Skeletal muscle tissue (tissue), 4 donors: ENCODE data around the gene MYLK4. TPM values are rescaled to one million over a fixed set of nuclear protein-coding genes. Genes with fewer than 3 reads are reported as not detected.
"Not testable (repeated sequence)": the region's sequence is repeated elsewhere in the genome, so short reads cannot be mapped to it uniquely, and the experiment has no call there.

Experiments used
- H3K27ac ChIP-seq: one replicate; pipeline ENCODE4 v1.7.0; 2013; ENCODE audit warnings: mild to moderate bottlenecking, low read depth, low read length, inconsistent platforms
- H3K27me3 ChIP-seq, 3 donors: one replicate each; pipeline ENCODE4 v1.7.0; 2013; ENCODE audit warnings: low read length in 3 of 3; ENCODE audit not compliant: control insufficient read depth in 3 of 3, insufficient read depth in 3 of 3
- H3K36me3 ChIP-seq, 3 donors: one replicate each; pipeline ENCODE4 v1.7.0; 2013; ENCODE audit warnings: low read length in 3 of 3; ENCODE audit not compliant: control insufficient read depth in 3 of 3, insufficient read depth in 3 of 3
- H3K4me1 ChIP-seq, 3 donors: one replicate each; pipeline ENCODE4 v1.7.0; 2013; ENCODE audit warnings: low read length in 3 of 3, mild to moderate bottlenecking in 3 of 3; ENCODE audit not compliant: control insufficient read depth in 3 of 3, insufficient read depth in 3 of 3
- H3K4me3 ChIP-seq, 3 donors: one replicate each; pipeline ENCODE4 v1.7.0; 2013; ENCODE audit warnings: low read length in 3 of 3
- H3K9ac ChIP-seq, 3 donors: one replicate each; pipeline ENCODE4 v1.7.0; 2013; ENCODE audit warnings: low read length in 3 of 3, mild to moderate bottlenecking in 3 of 3, moderate library complexity in 2 of 3, low read depth in 1 of 3
- H3K9me3 ChIP-seq, 3 donors: one replicate each; pipeline ENCODE4 v1.7.0; 2013; ENCODE audit warnings: low read length in 3 of 3; ENCODE audit not compliant: control insufficient read depth in 3 of 3
- total RNA-seq: library from RNA; depleted of rRNA; stranded (reverse); fragments of >200 nt; gene quantifications from one replicate; pipeline ENCODE4 v1.2.3, GENCODE V29; 2014
- donor health status: Osteomylitis.

MYLK4 gene
- total RNA-seq, 1 donor from 2014 or later: 5.7 TPM

DNA sequence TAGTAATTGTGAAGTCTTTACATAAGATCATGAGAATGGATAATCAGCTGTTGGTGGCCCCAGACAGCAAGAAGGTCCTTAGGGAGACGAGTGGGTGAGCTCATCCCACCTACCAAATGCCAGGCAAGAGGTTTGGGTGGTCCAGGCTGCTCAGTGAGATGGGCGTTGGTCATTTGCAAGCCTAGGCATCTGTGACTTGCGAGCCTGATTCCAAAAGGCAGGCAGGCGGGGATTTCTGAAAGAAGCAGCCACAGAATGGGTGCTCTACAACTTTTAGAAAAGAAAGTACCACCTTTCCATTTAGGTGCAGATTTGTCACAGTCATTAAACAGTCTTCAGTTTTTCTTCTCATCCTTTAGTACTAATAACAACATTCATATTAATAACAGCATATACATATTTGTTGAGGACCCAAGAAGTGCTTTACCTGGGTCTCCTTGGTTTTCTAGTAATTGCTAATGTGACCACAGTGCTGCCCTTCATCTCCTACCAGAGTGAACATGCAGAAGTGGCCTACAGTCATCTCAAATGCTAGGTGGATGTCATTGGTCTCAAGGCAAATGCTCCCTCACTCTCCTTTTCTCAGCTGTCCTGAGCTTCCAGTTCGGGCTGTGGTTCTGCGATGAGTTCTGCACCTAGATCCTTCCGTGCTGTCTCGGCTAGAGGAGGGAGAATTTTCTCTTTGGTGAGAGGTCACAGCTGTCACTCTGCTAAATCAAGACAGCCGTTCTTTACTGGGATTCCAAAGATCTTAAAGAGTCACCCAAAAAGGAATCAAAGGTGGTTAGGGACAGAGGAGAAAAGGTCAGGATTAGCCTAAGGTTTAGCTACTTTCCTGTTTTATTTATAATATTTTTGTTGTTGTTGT is 17.2 kb upstream of the MYLK4 start:
- Histone ChIP-seq H3K36me3 (peaks cover 0 to under 1% (median 0%) of the 10 kb centered on the region in 3 donors), H3K27ac (peak overlapping the region; percentile 61), H3K4me1 (peaks cover 46 to 51% (median 50%) of the 10 kb centered on the region in 3 donors), H3K4me3 (peak overlapping the region; percentile 80 to 93 (median 88)), H3K9ac (peak overlapping the region; percentile 45 to 93 (median 77)), H3K9me3 (no peaks in the 10 kb centered on the region), H3K27me3 (no peaks in the 10 kb centered on the region)

DNA sequence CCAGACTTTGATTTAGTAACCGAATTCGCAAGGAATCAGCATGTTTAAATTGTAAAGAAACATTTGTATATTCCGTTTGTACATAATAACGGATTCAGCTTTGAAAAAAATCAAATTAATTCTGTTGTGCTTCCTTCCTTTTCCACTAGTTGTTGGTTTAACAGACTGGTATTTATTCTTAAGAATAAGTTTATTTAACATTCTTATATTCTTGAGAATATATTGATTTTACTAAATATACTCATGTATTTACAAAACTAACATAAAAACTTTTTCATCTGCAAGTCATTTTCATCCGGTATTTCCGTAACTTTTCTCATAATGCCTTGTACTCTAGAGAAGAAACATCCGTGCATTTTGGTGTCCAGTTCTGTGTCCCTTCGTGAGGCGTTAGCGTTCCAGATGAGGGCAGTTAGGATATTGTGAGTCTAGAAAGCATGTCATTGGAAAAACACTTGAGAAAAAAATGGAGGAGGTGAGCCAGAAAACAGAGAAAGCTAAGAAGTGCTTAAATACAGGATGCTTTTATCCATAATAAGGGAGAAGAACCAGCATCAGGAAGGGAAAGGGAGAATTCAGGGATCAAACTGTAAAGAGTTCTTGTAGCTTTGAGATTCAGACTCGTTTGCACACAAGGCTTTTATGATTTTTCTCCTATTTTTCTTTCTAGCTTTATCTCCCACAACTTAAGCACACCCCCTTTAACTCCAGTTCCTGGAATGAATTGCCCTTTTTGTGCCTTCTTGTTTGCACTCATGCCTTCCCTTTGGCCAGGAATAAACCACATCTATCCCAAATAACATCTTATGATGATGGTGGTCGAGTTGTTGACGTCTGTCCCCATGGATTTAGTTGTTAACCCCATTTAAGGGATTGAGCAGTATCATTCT is 16.3 kb upstream of the MYLK4 start:
- peak overlapping the region; percentile 80 to 93 (median 88) for H3K4me3 ChIP-seq
- H3K9ac ChIP-seq: peak overlapping the region; percentile 77 to 93 (median 88)
- peaks cover 46 to 51% (median 50%) of the 10 kb centered on the region in 3 donors for H3K4me1 ChIP-seq
- no peaks in the 10 kb centered on the region for H3K9me3 ChIP-seq
- H3K27ac ChIP-seq: peak overlapping the region; percentile 61
- H3K27me3 ChIP-seq: no peaks in the 10 kb centered on the region
- H3K36me3 ChIP-seq: no peaks in the 10 kb centered on the region

DNA sequence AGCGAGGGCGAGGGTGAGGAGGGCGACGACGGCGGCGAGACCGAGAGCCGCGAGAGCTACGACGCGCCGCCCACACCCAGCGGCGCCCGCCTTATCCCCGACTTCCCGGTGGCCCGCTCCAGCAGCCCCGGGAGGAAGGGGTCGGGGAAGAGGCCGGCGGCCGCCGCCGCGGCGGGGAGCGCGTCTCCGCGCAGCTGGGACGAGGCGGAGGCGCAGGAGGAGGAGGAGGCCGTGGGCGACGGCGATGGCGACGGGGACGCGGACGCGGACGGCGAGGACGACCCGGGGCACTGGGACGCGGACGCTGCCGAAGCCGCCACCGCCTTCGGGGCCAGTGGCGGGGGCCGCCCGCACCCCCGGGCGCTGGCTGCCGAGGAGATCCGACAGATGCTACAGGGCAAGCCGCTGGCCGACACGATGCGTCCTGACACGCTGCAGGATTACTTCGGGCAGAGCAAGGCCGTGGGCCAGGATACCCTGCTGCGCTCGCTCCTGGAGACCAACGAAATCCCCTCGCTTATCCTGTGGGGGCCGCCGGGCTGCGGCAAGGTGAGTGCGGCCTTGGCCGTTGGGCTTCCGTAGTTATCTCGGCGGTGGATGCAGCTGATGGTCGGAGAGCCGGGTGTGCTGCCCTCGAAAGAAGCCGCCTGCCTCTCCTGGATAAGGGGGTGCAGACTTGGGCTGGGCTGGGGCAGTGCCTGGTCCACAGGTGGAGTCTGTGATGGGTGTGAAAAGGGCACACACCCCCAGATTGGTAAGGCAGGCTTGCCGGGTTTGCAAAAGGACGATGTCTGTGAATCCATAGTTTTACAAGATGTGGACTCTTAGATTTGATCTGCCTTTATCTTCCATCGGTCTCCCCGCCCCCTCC is 15.4 kb upstream of the MYLK4 start:
- no peaks in the 10 kb centered on the region for H3K36me3 ChIP-seq
- peak overlapping the region; percentile 80 to 93 (median 88) for H3K4me3 ChIP-seq
- H3K4me1 ChIP-seq: peaks cover 40 to 44% (median 43%) of the 10 kb centered on the region in 3 donors
- H3K9ac ChIP-seq: peak overlapping the region; percentile 77 to 93 (median 88)
- no peaks in the 10 kb centered on the region for H3K9me3 ChIP-seq
- H3K27me3 ChIP-seq: no peaks in the 10 kb centered on the region
- H3K27ac ChIP-seq: peak overlapping the region; percentile 84

DNA sequence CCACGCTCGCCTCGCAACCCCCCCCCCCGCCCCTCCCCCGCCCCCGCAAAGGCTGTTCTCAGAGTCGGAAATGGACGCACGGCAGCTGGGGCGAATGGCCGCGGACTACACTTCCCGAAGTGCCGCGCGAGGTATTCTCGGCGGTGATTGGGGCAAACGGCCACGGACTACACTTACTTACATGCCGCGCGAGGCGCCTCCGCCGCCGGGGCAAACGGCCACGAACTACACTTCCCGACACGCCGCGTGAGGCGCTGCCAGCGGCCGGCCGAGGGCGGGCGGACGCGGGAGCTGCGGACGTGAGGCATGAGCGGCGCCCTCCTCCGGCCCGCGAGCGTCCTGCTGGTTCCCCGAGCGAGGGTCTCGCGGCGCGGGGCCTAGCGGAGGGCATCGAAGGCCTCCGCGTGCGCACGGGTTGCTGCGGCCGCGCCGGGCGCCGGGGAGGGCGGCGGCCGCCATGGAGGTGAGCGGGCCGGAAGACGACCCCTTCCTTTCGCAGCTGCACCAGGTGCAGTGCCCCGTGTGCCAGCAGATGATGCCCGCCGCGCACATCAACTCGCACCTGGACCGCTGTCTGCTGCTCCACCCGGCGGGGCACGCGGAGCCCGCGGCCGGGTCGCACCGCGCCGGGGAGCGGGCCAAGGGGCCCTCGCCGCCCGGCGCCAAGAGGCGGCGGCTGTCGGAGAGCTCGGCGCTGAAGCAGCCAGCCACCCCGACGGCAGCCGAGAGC is 14.6 kb upstream of the MYLK4 start, which contains the start of gene WRNIP1:
Gene WRNIP1 (plus strand): TSS at position 228 of the 730 bp plus-strand sequence. CDS start 230 bp downstream, at position 458.
- Histone ChIP-seq H3K9me3 (no peaks in the 10 kb centered on the region), H3K27me3 (no peaks in the 10 kb centered on the region), H3K9ac (peak within 1 kb of the TSS; percentile 78 to 93 (median 88)), H3K4me3 (peak within 1 kb of the TSS; percentile 80 to 93 (median 88)), H3K4me1 (peaks cover 34 to 40% (median 36%) of the 10 kb centered on the region in 3 donors), H3K36me3 (no peaks in the 10 kb centered on the region), H3K27ac (peak within 1 kb of the TSS; percentile 84)

DNA sequence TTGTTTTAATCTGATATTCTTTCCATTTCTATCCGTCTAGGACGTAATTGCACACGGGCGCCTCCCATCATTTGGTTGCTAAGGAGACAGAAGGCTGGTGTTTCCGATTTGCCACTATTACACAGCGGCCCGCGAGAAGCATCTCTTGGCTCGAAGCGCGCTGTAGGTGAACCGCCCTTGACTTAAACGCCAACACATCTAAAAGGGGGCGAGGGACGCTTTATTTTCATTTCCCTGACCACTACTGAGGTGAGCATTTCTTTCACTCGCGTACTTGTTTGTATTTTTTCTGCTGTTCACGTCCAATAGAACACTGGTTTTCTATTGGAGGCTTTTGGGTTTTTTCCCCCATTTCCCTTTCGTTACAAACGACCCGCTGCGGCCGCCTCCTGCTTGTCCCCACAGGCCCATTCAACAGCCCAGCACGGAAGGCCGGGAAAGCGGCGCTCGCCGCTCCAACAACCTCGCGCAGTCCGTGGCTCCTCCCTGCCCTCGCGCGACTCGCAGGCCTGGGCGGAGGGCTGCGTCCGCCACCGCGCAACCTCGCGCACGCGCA is 14.0 kb upstream of the MYLK4 start:
- Histone ChIP-seq H3K36me3 (no peaks in the 10 kb centered on the region), H3K4me1 (peaks cover 28 to 34% (median 29%) of the 10 kb centered on the region in 3 donors), H3K27me3 (no peaks in the 10 kb centered on the region), H3K9me3 (no peaks in the 10 kb centered on the region), H3K4me3 (peak overlapping the region; percentile 67 to 85 (median 71)), H3K27ac (peak overlapping the region; percentile 71), H3K9ac (peak overlapping the region; percentile 78 to 82 (median 81))

DNA sequence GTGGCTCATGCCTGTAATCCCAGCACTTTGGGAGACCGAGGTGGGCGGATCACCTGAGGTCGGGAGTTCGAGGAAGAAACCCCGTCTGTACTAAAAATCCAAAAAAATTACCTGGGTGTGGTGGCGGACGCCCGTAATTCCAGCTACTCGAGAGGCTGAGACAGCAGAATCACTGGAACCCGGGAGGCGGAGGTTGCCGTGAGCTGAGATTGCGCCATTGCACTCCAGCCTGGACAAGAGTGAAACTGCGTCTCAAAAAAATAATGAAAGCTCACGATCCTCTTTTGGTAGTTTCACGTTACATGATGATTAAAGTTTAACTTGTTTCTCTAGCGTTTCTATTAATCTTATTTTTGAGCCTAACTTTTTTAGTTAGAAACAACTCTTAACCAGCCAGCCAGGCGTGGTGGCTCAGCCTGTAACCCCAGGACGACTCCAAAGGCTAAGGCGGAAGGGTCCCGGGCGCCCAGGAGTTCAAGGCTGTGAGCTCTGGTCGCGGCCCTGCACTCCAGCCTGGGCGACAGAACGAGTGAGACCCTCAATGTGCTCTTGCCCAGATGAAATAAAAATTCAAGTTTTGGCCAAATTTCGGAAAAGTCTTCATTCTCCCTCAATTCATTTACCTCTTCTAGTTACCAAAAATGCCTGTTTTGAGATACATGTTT is 13.3 kb upstream of the MYLK4 start:
- Histone ChIP-seq H3K36me3 (no peaks in the 10 kb centered on the region), H3K9me3 (no peaks in the 10 kb centered on the region), H3K4me3 (peak overlapping the region; percentile 67 to 85 (median 71)), H3K4me1 (peaks cover 26 to 32% (median 28%) of the 10 kb centered on the region in 3 donors), H3K9ac (peak overlapping the region in 2 of 3 donors; percentile 81 to 82), H3K27me3 (no peaks in the 10 kb centered on the region), H3K27ac (peak overlapping the region; percentile 71)

DNA sequence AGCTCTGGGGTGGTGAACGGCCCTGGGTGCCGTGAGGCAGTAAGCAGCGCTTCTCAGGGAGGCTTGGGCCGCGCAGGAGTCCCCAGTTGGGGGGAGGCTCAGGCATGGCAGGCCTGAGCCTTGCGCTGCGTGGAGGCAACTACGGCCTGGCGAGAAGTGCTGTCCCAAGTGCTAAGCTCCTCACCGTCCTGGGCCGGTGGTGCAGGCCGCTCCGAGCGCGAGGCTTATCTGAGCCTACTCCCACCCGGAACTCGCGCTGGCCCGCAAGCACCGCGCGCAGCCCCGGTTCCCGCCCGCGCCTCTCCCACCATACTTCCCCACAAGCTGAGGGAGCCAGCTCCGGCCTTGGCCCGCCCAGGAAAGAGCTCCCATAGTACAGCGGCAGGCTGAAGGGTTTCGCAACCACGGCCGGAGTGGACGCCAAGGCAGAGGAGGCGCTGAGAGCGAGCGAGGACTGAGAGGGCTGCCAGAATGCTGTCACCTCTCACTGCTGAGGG is 12.7 kb upstream of the MYLK4 start:
- Histone ChIP-seq H3K27me3 (no peaks in the 10 kb centered on the region), H3K9ac (no peak overlapping the region), H3K4me1 (peaks cover 21 to 26% (median 22%) of the 10 kb centered on the region in 3 donors), H3K27ac (no peak overlapping the region), H3K9me3 (no peaks in the 10 kb centered on the region), H3K36me3 (no peaks in the 10 kb centered on the region), H3K4me3 (no peak overlapping the region)

DNA sequence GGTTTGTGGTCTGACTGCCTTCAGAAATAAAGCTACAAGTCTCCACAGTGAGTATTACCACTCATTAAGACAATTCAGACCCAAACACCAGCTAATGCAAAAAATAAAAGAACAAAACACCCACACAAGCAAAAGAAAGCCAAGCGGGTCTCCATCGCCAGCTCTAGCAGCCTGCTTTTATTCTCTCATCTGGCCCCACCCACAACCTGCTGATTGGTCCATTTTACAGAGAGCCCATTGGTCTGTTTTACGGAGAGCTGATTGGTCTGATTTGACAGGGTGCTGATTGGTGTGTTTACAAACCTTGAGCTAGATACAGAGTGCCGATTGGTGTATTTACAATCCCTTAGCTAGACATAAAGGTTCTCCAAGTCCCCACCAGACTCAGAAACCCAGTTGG is 12.1 kb upstream of the MYLK4 start:
- not testable (repeated sequence) for H3K9ac ChIP-seq, H3K4me3 ChIP-seq, H3K27me3 ChIP-seq, H3K27ac ChIP-seq, H3K9me3 ChIP-seq, H3K36me3 ChIP-seq
- H3K4me1 ChIP-seq: peaks cover 16 to 21% (median 17%) of the 10 kb centered on the region in 3 donors
